NAMALWA (cell line): ENCODE data around the gene CLOCK.

ENCODE experiments used
- DNase-seq: peaks from one replicate; pipeline ENCODE4 v3.0.0-alpha.2; 2015; ENCODE audit warnings: low spot score

Gene CLOCK

DNA sequence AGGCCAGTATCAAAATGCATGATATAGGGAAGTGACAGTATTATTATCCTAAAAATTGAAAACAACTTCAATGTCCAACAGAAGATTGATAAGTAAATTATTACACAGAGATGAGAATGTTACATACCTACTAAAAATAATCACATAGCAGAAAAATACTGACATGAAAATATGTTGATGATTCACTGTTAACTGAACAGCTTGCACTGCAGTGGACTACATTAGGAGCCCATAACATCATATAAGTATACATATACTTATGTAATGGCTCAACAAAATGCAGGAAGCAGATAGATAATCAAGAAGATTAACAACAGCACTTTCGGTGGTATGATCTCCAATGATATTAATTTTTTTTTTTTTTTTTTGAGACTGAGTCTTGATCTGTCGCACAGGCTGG lies 7.1 kb downstream of the CLOCK start:
- DNase-seq: no peak

DNA sequence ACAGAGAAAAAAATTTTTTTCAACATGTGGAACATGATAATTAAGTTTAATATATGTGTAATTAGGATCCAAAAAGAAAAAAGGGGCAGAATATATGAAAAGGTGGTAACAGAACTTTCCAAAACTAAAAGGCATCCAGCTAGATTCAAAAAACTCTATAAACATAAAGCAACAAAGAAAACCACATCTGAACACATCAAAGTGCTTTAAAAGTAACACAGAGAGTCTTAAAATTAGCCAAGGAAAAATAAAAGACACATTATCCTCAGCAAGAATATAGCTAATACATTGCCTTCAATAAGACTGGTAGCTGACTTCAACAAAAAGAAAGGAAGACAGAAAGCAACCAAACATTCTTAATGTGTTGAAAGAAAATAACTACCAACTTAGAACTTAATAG lies 8.2 kb downstream of the CLOCK start:
- no peak for DNase-seq

DNA sequence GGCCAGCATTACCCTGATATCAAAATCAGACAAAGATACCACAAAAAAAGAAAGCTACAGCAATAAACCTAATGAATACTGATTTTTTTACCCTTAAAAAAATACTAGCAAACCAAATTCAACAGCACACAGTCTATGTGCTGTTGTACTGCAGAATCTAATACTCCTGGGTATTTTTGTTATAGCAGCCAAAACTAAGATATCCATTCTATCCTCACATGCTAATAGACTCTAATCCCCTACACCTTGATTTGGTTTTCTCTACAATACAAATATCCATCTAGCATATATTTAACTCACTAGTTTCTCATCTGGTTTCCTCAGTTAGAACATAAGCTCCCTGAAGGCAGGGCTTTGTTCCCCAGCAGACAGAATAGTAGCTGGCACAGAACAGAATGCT lies 12.4 kb downstream of the CLOCK start:
- no peak for DNase-seq

DNA sequence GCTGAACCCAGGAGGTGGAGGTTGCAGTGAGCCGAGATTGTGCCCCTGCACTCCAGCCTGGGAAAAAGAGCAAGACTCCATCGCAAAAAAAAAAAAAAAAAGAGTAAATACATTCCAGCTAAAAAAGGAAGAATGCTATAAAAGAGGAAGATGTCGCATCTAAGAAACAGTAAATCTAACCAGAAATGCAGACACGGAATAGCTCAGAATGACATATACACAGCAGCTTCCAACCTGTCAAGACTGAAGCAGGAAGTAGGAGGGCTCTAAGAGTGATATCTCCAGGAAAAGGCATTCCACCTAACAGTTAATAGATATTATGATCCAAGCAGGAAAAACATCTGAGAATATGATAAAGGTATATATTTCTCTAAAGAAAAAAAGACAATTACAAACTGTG lies 16.0 kb downstream of the CLOCK start:
- DNase-seq: no peak

DNA sequence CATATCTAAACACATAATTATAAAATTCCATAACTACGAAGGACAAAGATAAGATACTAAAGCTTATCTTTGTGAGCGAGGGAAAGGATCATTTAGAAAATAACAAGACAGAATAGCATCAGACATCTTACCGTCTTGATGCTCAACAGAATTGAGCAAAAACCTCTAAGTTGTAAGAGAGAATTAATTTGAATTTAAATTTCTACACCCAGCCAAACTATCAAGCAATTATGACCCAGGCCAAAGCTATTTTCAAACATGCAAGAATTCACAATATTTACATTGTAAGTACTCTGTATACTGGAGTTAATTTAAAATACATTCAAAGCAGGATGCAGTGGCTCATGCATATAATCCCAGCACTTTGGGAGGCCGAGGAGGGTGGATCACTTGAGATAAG lies 16.5 kb downstream of the CLOCK start:
- no peak for DNase-seq

DNA sequence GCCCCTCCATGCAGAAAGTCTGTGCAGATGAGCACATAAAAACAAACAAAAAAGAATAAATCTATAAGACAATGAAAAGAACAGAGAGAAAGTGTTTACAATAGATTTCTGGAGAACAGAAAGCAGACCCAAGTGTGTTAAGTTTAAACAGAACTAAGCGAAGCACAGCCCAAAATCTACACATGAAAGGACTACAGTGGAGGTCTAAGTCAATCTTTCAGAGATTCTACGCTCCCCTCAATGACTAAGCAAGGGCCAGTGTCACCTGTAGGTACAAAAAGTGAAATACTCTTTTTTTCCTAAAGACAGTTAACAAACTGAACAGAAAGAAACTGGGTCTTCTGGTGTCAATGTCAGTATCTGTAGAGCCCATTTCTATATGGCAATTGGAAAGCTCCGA lies 18.2 kb downstream of the CLOCK start:
- no peak for DNase-seq

DNA sequence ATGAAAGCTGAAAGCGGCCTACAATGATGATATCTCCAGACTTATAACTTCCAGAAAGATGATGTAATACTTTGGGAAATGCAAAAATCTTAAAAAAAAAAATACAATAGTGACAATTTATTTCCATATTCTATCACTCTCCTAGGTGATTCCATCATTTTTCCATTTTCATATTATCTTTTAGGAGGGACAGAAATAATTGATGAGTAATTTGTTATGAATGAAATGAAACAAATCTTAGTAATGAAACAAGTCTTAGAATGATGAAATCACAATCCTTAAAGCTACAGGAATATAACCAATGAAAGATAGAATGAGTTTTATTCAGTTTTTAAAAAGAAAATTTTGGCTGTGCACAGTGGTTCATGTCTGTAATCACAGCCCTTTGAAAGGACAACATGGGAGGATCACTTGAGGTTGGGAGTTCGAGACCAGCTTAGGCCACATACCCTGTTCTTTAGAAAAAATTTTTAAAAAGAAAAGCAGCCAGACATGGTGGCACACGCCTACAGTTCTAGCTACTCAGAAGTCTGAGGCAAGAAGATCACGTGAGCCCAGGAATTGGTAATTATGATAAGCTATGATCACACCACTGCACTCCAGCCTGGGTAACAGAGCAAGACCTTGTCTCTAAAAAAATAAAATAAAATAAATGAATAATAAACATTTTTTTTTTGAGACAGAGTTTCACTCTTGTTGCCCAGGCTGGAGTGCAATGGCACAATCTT lies 21.7 kb downstream of the CLOCK start:
- DNase-seq: no peak

DNA sequence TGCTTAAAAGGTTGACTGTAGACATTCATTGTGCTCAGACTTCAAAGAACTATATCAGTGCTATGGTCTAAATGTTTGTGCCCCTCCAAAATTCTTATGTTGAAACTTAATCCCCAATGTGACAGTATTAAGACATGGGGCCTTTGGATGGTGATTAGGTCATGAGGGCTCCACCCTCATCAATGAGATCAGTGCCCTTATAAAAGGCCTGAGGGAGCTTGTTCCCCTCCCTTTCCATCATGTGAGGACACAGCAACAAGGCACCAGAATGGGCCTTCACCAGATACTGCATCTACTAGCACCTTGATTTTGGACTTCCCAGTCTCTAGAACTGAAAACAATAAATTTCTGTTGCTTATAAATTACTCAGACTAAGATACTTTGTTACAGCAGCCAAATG lies 28.3 kb downstream of the CLOCK start:
- no peak for DNase-seq

DNA sequence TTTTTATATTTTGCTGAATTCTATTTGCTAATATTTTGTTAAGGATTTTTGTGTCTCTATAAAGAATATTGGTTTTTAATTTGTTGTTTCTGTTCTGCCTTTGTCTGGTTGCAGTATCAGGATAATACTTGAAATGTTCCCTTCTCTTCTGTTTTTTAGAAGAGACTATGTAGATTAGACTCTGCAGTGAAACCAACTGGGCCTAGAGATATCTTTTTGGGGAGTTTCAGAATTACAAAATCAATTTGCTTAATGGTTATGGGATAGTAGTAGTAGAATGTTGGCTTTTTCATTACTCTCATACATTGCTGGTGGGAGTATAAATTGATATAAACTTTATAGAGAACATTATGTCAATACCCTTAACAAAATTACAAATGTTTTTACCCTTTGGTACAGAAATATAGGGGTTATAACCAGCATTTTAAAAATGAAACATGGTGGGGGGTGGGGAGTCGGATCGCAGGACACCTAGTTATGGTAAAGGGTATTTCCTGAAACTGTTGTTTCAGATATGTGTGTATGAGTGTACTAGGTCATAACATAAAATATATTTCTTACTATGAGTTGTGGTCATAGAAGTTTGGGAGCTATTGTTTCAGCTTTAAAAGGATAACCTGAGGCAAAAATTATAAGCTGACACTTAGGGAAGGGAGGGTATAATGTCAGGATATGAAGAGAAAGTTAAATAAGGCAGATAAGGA lies 29.0 kb downstream of the CLOCK start:
- no peak for DNase-seq

DNA sequence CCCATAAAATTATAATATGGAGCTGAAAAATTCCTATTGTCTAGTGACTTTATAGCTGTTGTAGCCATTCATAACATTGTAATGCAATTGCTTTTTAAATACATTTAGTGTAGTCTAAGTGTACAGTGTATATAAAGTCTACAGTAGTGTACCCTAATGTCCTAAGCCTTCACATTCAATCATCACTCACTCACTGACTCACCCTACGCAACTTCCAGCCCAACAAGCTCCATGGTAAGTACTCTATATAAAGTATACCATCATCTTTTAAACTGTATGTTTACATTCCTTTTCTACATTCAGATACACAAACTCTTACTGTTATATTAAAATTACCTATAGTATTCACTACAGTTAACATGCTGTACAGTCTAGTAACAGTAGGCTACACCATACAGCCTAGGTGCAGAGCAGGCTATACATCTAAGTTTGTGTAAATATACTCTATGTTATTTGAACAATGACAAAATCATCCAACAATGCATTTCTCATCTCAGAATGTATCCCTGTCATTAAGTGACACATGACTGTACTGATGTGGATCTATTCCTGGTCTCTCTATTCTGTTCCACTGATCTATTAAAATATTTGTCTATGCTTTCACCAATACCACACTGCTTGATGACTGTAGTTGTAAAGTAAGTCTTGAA lies 33.7 kb downstream of the CLOCK start:
- no peak for DNase-seq

DNA sequence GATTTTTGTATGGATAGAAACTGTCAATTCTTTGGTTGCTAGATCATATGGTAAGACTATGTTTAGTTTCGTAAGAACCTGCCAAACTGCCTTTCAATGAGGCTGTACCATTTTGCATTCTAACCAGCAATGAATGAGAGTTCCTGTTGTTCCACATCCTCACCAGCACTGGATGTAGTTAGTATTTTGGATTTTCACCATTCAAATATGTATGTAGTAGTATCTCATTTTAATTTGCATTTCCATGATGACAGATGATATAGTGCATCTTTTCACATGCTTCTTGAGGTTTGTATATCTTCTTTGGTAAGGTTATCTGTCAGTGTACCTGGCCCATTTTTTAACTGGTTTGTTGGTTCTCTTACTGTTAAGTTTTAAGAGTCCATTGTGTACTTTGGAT lies 34.6 kb downstream of the CLOCK start:
- DNase-seq: no peak

DNA sequence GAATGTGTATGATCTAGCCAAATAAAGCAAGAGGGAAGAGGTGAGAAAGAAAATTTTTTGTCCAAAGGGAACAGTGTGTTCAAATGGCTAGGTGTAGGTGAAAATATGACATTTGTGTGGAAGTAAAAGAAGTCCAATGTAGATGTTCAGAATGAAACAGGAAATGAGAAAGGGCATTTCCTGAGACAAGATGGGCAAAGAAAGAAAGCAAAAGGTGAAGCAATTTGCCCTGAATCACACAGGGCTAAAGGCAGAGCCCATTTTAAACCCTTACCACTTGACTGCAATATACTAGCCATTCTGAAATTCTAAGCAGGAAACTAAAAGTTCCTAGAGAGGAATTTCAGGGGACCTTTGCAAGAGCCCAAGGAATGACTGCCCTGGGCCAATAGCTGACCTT lies 36.0 kb downstream of the CLOCK start:
- DNase-seq: no peak

DNA sequence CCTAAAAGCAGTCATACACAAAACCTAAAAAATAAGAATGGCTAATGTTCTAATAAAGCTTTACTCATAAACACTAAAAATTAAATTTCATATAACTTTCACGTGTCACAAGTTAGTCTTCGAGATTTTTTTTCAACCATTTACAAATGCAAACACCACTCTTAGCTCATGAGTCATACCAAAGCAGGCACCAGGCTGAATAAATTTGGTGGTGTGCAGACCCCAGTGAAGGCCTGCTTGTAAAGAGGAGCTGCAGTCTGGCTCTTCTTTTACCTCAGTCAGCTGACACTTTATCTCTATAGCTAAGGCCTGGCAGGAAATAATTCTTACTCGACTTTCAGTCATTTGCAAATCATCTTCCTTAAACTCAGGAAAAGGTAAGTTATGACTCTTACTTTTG lies 37.4 kb downstream of the CLOCK start:
- no peak for DNase-seq

DNA sequence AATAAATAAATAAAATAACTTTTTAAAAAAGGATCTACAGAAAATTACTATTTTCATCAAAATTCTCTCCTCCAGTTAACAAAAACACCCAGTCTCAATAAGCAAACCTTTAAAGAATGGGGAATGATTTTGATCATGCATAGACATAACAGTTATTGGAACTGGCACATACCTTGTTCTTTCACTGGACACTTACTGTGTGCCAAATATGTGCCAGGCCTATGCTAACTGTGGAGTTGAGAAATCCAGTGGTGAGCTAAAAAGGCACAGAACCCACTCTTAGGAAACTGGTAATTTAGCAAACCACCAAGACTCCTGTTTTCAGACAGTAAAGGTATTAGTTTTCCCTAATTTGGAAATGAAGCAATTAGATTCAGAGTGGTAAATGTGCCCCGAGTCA lies 39.1 kb downstream of the CLOCK start:
- DNase-seq: no peak

DNA sequence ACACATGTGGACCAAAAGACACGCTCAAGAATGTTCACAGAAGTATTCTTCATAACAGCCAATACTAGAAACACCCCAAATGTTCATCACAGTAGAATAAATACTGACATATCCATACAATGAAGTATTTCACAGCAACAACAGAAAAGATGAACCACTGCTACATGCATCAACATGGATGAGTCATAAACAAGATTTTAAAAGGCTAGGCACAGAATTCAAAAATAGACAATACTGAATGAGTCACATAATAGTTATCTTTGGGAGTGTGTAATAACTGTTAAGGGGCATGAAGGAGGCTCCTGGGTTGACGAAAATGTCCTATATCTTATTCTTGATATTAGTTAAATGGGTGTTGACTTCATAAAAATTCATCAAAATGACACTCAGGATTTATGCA lies 43.5 kb downstream of the CLOCK start:
- no peak for DNase-seq

DNA sequence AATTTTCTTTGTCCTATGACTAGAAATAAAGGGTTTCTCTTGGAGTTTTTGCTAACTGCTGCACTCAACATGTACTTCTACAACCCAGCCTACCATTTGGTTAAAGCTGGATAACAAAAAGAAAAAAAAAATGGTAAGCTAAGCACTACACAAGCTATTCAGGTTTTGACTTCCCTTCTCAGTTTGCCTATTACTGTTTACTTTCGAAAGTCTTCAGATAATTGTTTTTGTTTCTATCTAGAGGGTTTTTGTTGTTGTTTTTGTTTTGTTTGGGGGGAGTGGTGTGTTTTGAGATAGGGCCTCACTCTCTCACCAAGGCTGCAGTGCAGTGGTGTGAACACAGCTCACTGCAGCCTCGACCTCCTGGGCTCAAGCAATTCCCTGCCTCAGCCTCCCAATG lies 46.6 kb downstream of the CLOCK start:
- DNase-seq: no peak

DNA sequence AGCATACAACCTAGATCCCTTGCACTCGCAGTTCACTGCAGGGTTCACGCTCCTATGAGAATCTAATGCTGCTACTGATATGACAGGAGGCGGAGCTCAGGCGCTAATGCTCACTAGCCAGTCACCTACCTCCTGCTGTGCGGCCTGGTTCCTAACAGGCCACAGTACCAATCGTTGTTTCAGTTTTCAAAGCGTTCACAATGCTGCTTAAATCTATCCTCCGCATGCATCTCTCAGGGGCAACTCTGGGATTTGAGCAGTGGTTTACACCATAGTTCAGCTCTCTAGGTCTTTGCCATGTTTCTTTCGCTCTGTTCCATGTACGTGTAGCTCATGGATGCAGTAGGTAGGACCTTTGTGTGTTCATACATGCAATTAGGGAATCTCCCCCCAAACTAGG lies 47.2 kb downstream of the CLOCK start:
- no peak for DNase-seq

DNA sequence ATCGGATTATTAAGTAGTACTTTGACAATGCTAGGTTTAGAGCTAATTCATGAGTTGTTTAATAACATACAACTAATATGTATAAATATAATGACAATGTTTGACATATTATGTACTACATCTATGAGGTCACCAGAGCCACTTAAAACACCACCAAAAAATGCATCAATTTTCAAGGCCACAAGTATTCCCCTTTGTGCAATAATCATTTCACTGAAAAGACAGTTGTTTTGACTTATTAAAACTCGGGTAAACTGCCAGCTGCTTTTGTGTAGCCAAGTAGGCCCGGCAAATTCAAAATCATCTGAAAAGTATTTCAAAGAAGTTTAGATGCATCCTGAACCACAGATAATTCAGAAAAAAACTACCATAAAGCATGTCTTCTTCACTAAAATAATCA lies 48.7 kb downstream of the CLOCK start:
- no peak for DNase-seq

DNA sequence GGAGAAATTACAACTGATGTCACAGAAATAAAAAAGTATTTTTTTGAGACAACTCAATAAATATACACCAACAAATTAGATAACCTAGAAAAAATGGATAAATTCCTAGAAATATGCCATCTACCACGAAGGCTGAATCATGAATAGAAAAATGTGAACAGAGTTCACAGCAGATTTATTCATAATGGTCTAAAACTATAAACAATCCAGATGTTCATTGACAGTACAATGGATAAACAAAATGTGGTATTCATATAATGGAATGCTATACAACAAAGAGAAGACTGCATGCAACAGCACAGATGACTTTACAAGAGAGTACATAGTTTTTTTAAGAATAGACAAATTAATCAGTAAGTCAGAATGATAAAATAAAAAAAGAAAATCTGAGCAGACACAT lies 55.2 kb downstream of the CLOCK start:
- DNase-seq: no peak

DNA sequence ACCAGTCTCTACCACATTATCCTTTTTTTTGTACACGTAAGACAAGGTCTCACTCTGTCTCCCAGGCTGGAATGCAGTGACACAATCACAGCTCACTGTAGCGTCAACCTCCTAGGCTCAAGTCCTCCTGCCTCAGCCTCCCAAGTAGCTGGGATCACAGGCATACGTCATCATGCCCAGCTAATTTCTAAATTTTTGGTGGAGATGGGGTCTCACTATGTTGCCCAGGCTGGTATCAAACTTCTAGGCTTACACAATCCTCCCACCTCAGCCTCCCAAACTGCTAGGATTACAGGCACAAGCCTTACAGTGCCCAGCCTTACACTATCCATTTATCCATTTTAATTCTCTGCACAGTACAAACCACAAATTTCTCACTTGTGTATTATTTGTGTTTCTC lies 58.0 kb downstream of the CLOCK start:
- no peak for DNase-seq

DNA sequence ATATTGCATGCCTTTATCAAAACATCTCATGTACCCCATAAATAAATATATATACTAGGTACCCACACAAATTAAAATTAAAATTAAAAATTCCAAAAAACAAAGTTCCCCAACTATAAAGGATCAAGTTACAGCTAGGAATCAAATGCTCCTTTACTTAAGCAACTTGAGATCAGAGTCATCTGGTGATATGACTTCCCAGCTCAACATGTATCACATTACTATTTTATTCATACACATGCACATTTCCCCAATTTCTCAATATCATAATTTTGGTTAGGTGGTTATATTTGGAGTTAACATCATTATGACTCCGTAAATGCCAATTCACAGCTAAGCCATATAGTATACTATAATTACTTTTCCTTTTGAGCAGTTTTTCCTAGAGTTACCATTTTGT lies 60.9 kb downstream of the CLOCK start:
- no peak for DNase-seq

DNA sequence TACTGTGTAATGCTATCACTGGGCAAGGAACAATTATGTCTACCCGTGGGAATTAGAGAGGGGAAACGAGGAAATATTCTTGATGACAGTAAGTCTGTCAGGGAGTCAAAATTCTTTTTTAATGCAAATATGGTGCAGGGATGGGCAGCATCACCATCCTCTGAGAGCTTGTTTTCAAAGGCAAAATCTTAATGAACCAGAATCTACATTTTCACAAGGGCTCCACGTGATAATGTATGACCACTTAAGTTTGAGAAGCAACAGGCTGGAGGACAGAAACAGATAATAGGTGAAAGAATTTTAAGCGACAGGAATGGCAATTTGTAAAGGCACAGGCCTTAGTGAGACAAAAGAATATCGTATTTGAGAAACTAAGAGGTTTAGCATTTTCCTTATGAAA lies 63.4 kb downstream of the CLOCK start:
- DNase-seq: no peak

DNA sequence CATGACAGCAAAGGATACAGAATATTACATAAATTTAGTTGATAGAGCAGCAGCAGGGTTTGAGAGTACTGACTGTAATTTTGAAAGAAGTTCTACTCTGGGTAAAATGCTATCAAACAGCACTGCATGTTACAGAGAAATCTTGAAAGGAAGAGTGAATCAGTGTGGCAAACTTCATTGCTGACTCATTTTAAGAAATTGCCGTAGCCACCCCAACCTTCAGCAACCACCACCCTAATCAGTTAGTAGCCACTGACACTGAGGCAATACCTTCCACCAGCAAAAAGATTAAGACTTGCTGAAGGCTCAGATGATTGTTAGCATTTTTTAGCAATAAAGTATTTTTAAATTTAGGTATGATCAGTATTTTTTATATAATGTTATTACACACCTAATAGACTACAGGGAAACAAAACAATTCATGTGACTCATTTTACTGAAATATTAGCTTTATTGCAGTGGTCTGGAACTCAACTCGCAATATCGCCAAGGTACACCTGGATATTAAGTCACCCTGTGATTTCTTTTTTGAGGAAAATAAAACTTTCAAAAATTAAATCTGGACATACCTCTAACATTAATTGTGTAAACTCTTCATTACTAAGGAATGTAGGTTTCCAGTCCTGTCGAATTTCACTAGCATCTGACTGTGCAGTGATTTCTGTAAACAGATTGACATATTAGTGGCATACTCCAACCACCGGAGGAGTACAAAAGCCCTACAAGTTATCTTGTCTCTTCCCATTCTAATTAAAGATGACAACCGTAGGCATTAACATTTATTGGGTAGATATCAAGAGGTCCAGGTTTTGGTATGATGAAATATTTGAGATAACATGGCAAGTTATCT lies 71.1 kb downstream of the CLOCK start:
- no peak for DNase-seq
